Left ventricle myocardium inferior (tissue), 1 donor: ENCODE data around the gene SPAG4. TPM values are rescaled to one million over a fixed set of nuclear protein-coding genes. Genes with fewer than 3 reads are reported as not detected.

Source experiments
- DNase-seq: peaks from one replicate; pipeline ENCODE4 v3.0.0-alpha.2; 2020
- H3K27ac ChIP-seq: fragments of 200-600 bp; replicated peaks from 2 replicates; pipeline ENCODE4 v1.8.0; 2021
- H3K27me3 ChIP-seq: fragments of 200-600 bp; 2 replicates; pipeline ENCODE4 v1.8.0; 2021; ENCODE audit warnings: low read depth
- H3K36me3 ChIP-seq: fragments of 200-600 bp; 2 replicates; pipeline ENCODE4 v1.8.0; 2021
- H3K4me1 ChIP-seq: fragments of 200-600 bp; 2 replicates; pipeline ENCODE4 v1.8.0; 2021
- H3K4me3 ChIP-seq: fragments of 200-600 bp; 2 replicates; pipeline ENCODE4 v1.8.0; 2021; ENCODE audit warnings: mild to moderate bottlenecking, moderate library complexity
- H3K9me3 ChIP-seq: fragments of 200-600 bp; replicated peaks from 2 replicates; pipeline ENCODE4 v1.8.0; 2021
- intact Hi-C: fragments of 100-400 bp; cut with micrococcal nuclease; formaldehyde crosslinking; loops from one replicate; pipeline ENCODE4 v1.11.0; 2022
- total RNA-seq: library from RNA; stranded (reverse); fragmentation: NEBNext Ultra II Directional; extraction: Animal tissue kit (Norgen Biotek cat#: 25700); gene quantifications from one replicate; pipeline ENCODE4 v1.2.1, GENCODE V29; 2021
- TF ChIP-seq, protein P1 (sequence below): fragments of 200-600 bp; IDR thresholded peaks from 2 replicates; pipeline ENCODE4 v1.8.0; 2021; ENCODE audit warnings: antibody characterized with exemption, mild to moderate bottlenecking, borderline replicate concordance
- donor health status: DM: no; HTN: yes; CAD: no; lungs with severe emphysema.

Gene SPAG4
- total RNA-seq, 1 donor from 2014 or later = 2.3 TPM

DNA sequence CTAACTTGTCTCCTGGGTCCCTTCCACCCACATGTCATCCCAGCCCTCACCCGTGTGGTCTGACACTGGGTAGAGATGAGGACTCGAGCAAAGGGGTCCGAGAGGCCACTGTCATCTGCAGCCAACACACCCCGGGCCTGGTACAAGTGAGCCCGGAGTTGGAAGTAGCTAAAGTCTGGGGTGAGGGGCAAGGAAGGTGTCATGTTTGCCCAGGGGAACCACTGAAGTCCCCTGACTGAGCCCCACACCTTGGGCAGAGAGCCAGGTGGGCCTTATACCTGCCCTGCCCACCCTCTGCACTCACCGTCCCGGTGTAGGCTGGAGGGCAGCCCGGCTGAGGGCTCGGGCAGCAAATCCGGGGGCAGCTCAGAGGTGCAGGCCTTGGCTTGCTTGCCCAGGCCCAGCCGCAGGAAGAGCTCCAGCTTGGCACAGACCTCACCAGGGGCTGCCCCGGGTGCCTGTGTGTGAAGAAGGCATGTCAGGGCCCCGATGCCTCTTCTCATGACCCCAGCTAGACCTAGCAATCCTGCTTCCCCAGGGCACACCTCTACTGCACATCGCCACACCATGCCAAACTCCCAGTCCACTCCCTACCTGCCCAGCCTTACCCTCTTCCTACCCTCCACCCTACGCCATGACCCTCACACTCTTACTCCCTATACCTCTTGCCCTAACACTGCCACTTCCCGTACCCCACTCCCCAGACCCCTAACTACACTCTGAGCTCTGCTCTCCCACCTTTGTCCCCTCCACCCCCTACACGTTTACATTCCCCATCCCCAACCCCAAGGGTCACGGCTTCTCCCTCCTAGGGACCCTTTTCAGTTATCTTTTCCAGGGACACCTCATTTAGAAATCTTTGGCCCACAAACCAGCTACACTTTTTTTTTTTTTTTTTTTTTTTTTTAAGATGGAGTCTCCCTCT lies 31.7 kb upstream of the SPAG4 start:
- Histone ChIP-seq H3K27me3 (no peaks in the 10 kb centered on the region), H3K4me1 (no peaks in the 10 kb centered on the region), H3K36me3 (no peaks in the 10 kb centered on the region), H3K9me3 (peaks cover 15% of the 10 kb centered on the region), H3K27ac (no peak overlapping the region), H3K4me3 (no peak overlapping the region)
- DNase-seq = no peak
- intact Hi-C loops = no loop called here
- TF ChIP-seq, protein P1, sequence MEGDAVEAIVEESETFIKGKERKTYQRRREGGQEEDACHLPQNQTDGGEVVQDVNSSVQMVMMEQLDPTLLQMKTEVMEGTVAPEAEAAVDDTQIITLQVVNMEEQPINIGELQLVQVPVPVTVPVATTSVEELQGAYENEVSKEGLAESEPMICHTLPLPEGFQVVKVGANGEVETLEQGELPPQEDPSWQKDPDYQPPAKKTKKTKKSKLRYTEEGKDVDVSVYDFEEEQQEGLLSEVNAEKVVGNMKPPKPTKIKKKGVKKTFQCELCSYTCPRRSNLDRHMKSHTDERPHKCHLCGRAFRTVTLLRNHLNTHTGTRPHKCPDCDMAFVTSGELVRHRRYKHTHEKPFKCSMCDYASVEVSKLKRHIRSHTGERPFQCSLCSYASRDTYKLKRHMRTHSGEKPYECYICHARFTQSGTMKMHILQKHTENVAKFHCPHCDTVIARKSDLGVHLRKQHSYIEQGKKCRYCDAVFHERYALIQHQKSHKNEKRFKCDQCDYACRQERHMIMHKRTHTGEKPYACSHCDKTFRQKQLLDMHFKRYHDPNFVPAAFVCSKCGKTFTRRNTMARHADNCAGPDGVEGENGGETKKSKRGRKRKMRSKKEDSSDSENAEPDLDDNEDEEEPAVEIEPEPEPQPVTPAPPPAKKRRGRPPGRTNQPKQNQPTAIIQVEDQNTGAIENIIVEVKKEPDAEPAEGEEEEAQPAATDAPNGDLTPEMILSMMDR = no peak

DNA sequence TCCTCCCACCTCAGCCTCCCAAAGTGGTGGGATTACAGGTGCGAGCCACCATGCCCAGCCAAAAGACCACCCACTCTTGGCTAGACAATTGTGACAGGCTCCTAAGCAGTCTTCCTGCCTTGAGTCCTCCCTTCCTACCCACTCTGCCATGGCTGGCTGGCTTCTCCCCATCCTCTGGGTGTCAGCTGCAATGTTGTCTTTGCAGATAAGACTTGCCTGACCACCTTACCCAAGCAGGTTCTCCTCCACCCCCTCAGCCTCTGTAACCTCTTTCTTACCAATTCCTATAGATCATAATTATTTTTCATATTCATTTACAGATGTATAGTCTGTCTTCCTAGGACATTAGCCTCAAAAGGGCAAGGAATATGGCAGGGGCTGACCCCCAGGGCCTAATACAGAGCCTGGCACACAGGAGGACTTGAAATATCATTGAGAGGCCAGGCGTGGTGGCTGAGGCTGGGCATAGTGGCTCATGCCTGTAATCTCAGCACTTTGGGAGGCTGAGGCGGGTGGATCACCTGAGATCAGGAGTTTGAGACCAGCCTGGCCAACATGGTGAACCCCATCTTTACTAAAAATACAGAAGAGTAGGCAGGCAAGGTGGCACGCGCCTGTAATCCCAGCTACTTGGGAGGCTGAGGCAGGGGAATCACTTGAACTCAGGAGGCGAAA lies 28.7 kb upstream of the SPAG4 start:
- DNase-seq = no peak
- H3K4me1 ChIP-seq = no peaks in the 10 kb centered on the region
- H3K36me3 ChIP-seq = no peaks in the 10 kb centered on the region
- H3K27me3 ChIP-seq = no peaks in the 10 kb centered on the region
- TF ChIP-seq, protein P1 = no peak
- H3K27ac ChIP-seq = no peak overlapping the region
- H3K4me3 ChIP-seq = no peak overlapping the region
- peaks cover 4% of the 10 kb centered on the region for H3K9me3 ChIP-seq
- intact Hi-C loops = no loop called here

DNA sequence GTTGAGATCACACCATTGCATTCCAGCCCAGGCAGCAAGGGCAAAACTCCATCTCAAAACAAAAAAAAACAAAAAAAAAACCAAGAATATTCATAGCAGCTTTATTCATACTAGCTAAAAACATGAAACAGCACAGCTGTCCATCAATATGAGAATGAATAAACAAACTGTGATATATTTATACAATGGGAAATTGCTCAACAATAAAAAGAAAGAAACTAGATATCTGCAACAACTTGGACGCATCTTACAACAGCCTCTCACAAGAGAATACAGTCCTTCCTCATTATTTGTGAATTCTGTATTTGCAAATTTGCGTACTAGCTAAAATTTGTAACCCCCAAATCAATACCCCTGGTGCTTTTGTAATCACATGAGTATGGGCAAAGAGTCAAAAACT lies 28.2 kb upstream of the SPAG4 start:
- Histone ChIP-seq H3K27ac (no peak overlapping the region), H3K36me3 (no peaks in the 10 kb centered on the region), H3K4me3 (no peak overlapping the region), H3K9me3 (no peaks in the 10 kb centered on the region), H3K27me3 (no peaks in the 10 kb centered on the region), H3K4me1 (no peaks in the 10 kb centered on the region)
- intact Hi-C loops = no loop called here
- no peak for DNase-seq
- TF ChIP-seq, protein P1 = no peak

DNA sequence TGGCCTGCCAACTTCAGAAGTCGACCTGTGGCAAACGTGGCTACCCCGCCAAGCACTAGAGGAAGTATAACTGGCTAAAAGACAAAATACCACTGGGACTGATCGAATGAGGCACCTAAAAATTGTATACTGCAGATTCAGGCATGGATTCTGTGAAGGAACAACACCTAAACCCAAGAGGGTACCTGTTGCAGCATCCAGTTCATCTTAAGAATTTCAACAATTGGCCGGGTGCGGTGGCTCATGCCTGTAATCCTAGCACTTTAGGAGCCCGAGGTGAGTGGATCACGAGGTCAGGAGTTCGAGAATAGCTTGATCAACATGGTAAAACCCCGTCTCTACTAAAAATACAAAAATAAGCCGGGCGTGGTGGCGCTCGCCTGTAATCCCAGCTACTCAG lies 27.2 kb upstream of the SPAG4 start:
- Histone ChIP-seq H3K4me1 (no peaks in the 10 kb centered on the region), H3K4me3 (no peak overlapping the region), H3K27ac (no peak overlapping the region), H3K36me3 (no peaks in the 10 kb centered on the region), H3K27me3 (no peaks in the 10 kb centered on the region), H3K9me3 (no peaks in the 10 kb centered on the region)
- TF ChIP-seq, protein P1 = no peak
- DNase-seq = no peak
- intact Hi-C loops = no loop called here

DNA sequence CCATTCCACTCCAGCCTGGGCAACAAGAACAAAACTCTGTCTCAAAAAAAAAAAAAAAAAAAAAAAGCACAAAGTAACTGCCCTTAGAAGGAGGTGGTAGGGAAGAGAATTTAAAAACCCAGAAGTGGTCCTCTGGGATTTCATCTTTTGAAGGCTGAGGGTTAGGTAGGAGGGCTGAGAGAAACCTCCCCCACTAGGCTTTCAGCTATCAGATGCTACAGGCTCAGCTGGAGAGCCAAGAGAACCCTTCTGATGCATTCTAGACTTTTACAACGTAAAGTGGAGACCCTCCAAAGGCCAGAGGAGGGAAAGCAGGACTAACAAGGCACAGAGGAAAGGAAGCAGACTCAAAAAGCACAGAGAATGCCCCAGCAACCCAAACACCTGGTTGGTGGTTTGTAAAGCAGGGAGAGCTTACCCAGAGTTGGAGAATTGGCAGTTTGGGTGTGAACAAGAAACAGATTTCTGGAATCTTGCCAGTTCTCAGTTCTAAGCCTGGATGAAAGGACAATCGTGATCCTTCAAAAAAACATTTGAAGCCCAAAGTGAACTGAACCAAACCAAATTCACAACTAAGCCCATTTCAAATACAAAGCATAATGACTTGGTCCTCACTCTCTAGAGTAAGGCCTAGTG lies 23.2 kb upstream of the SPAG4 start:
- Histone ChIP-seq H3K27ac (no peak overlapping the region), H3K4me1 (no peaks in the 10 kb centered on the region), H3K27me3 (peaks cover 6% of the 10 kb centered on the region), H3K36me3 (no peaks in the 10 kb centered on the region), H3K9me3 (no peaks in the 10 kb centered on the region), H3K4me3 (no peak overlapping the region)
- no peak for DNase-seq
- TF ChIP-seq, protein P1 = no peak
- intact Hi-C loops = no loop called here
